Head of caudate nucleus (tissue), 42 donors: ENCODE results near the gene CREG1.

Experiments
- DNase-seq, 42 donors: peaks; one replicate each; pipeline versions ENCODE4 v3.0.0 to v3.0.0-alpha.2; 2020 to 2021; ENCODE audit warnings: mixed read lengths in 7 of 42
- intact Hi-C: fragments of 100-400 bp; cut with DNase I; formaldehyde crosslinking; loops from one replicate; pipeline ENCODE4 v1.15.0; 2022

CREG1 gene

GRCh38 chr1:167541610-167542009 lies 12.0 kb downstream of the CREG1 start:
- DNase-seq = peak in 1 of 42 donors; percentile 41
- intact Hi-C loops = no loop called here

DNA sequence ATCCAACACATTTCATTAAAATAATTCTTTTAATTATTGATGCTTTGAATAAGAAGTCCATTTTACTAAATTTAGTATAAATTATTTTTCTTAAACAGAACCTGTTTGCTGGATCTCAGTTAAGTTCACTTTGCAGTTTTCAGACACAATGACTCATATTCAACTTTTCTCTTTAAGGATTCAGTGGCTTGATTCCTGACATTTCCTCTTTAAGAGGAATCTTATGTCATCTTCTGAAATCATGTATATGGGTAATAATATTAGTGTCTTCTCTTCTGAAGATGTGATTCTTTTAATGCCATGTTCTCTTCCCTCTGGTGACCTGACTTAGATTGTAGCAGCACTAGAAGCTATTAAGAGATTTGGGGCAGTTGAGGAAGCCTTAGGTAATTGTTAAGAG lies 12.6 kb downstream of the CREG1 start:
- no peak for DNase-seq
- intact Hi-C loops = no loop called here

- intact Hi-C loops = loop anchor here (10.0 kb wide), 2 partner anchors 94 to 274 kb away; no protein-coding TSS in a partner anchor
- peak in 3 of 42 donors; percentile 25 to 54 (median 52) for DNase-seq
These were observed 14.9 kb downstream of the CREG1 start for GRCh38 chr1:167538657-167539056.

- peak; percentile 35 to 92 (median 77) for DNase-seq
- intact Hi-C loops = loop anchor here (5.0 to 10.0 kb wide), 3 partner anchors 89 to 467 kb away; no protein-coding TSS in a partner anchor
These were observed 19.7 kb downstream of the CREG1 start for GRCh38 chr1:167533851-167534300.

- DNase-seq = no peak
- intact Hi-C loops = loop anchor here (5.0 to 10.0 kb wide), 3 partner anchors 88 to 466 kb away; no protein-coding TSS in a partner anchor
These were observed 20.4 kb downstream of the CREG1 start for GRCh38 chr1:167532964-167533824.

GRCh38 chr1:167532375-167532774 lies 21.2 kb downstream of the CREG1 start:
- intact Hi-C loops = loop anchor here (5.0 to 10.0 kb wide), 3 partner anchors 88 to 465 kb away; no protein-coding TSS in a partner anchor
- DNase-seq = no peak

GRCh38 chr1:167529829-167530474 lies 23.6 kb downstream of the CREG1 start:
- no peak for DNase-seq

GRCh38 chr1:167528057-167528728 lies 25.4 kb downstream of the CREG1 start:
- DNase-seq = no peak
- intact Hi-C loops = no loop called here

More at GRCh38 chr1:167529829-167530474, 23.6 kb downstream of the CREG1 start:
- intact Hi-C loops = loop anchor here (5.0 to 10.0 kb wide), 3 partner anchors 85 to 463 kb away; no protein-coding TSS in a partner anchor

GRCh38 chr1:167526667-167527383 lies 26.7 kb downstream of the CREG1 start:
- no peak for DNase-seq
- intact Hi-C loops = no loop called here

GRCh38 chr1:167524651-167525050 lies 28.9 kb downstream of the CREG1 start:
- DNase-seq = peak in 38 of 42 donors; percentile 23 to 93 (median 78)
- intact Hi-C loops = no loop called here

DNA sequence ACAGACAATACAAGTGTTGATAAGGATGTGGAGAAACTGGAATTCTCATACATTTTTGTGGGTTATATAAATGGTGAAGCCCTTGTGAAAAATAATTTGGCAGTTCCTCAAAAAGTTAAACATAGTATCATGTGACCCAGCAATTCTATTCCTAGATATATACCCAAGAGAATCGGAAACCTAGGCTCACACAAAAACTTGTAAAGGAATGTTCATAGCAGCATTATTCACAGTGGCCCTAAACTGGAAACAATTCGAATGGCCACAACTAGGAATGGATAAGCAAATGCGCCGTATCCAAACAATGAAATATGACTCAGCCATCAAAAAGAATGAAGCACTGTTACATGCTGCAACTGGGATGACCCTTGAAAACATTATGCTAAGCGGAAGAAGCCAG lies 31.3 kb downstream of the CREG1 start:
- intact Hi-C loops = no loop called here

GRCh38 chr1:167520711-167521206 lies 32.8 kb downstream of the CREG1 start:
- intact Hi-C loops = no loop called here
- peak in 14 of 42 donors; percentile 29 to 78 (median 43) for DNase-seq

More for the DNA sequence above, 31.3 kb downstream of the CREG1 start:
- DNase-seq = no peak

GRCh38 chr1:167518331-167518700 lies 35.2 kb downstream of the CREG1 start, which contains the start of gene CD247:
CD247 (minus strand) TSS chr1:167518529; CDS start chr1:167518465, 64 bp downstream.
- DNase-seq = peak in 1 of 42 donors; percentile 23
- intact Hi-C loops = no loop called here

DNA sequence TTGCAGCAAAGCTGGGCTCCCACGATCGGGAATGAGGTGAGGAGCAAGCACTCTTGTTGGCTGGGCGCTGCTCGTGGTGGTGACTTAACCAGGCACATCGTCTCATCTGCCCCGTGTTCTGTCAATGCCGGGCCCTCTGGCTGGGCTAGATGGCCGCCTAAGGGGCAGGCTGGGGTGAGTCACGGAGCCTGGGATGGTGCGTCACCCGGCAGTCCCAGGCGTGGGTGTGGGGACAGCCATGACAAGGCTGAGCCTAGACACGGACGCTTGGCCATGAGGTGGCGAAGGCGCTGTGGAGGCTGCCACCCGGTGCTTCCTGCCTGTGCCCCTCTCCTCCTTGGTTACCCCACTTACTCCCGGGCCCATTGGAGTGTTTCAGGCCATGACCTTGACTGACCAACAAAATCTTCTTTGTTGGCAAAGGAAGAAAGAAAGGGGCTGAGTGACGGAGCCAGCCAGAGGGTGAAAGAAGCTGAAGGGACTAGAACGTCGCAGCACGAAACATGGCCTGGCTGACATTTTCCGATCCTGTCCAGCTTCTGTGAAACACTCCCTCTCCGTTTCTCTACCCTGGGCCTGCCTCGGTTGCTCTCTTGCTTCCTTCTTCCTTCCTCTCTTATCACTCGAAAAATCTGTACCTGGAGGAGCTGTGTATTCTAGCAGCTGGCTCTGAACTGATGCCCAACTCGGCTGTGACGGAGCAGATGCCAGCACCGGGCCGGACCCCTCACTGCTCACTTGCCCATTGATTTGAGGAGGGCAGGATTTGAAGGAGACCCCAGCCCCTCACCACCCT lies 35.8 kb downstream of the CREG1 start:
- peak in 1 of 42 donors; percentile 20 for DNase-seq
- intact Hi-C loops = no loop called here

DNA sequence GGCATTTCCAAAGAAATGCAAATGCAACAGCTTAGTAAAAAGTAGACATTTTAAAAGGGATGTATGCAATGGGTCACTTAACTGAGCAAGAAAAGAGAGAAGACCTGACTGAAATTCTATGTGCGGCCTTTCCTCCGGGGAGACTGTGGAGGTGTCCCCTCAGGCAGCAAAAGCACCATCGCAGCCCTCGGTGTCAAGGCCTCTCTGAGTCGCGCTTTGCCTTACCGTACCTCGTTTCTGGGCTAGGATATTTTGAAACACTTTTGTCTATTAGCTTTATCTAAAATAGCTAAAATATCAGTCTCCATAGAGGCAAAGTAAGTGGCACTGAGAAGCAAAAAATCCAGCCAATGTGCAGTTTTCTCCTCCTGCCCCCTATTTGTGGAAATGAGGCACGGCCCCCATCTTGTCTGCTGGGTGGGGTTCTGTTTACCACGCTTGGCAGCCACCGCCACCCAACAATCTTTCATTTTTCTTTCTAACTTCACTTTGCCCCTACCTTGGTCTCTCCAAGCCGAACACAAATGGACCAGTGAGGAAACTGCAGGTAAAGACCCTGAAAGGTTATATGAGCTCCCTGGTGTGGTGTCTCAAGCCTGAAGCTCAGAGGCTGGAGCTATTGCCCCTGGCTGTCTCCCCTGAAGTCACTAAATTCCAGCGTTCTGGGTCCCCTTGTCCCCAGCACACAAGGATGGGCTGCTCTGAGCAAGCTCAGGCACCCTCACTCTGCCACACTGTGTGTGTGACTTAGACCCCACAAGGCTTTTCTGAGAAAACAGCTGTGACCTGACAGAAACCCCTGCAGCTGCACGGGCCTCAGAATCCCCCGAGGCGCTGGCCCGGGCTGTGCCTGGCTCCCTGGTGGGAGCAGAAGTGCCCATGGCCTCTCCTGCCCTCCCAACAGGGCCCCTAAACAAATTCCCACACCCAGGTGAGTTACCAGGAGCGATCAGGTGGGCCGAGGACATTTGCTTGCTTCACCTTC lies 36.9 kb downstream of the CREG1 start:
- intact Hi-C loops = no loop called here

GRCh38 chr1:167515893-167516321 lies 37.7 kb downstream of the CREG1 start:
- intact Hi-C loops = no loop called here
- no peak for DNase-seq

More for the DNA sequence above, 36.9 kb downstream of the CREG1 start:
- no peak for DNase-seq
